NCI-H1694 treated with DMSO at 0.1 percent for 48 hours (cell line): ENCODE measurements around the gene DDX31.
"Not testable (repeated sequence)": the region's sequence is repeated elsewhere in the genome, so short reads cannot be mapped to it uniquely, and the experiment has no call there.

Experiments
- DNase-seq: peaks from one replicate; lab custom pipeline; 2025; lab: John Stamatoyannopoulos, UW

DDX31 gene

GRCh38 chr9:132669698-132670456 lies at the start of gene DDX31:
TSS of gene DDX31 (minus strand) at chr9:132669983. CDS start at chr9:132669934, 49 bp downstream.
- peak; percentile 44 for DNase-seq

- not testable (repeated sequence) for DNase-seq
Observed at GRCh38 chr9:132718381-132718928, 48.7 kb upstream of the DDX31 start.

GRCh38 chr9:132717326-132717945 lies 47.7 kb upstream of the DDX31 start:
- DNase-seq, result no peak

- no peak for DNase-seq
Observed at GRCh38 chr9:132716007-132716406, 46.2 kb upstream of the DDX31 start.

GRCh38 chr9:132712753-132713152 lies 43.0 kb upstream of the DDX31 start:
- DNase-seq, result no peak

GRCh38 chr9:132711846-132712245 lies 42.1 kb upstream of the DDX31 start:
- DNase-seq, result no peak

- DNase-seq, result not testable (repeated sequence)
Observed at GRCh38 chr9:132711152-132711551, 41.4 kb upstream of the DDX31 start.

GRCh38 chr9:132710333-132710732 lies 40.5 kb upstream of the DDX31 start:
- DNase-seq, result no peak

GRCh38 chr9:132708769-132709430 lies 39.1 kb upstream of the DDX31 start:
- no peak for DNase-seq

GRCh38 chr9:132708239-132708638 lies 38.5 kb upstream of the DDX31 start:
- DNase-seq, result no peak

- no peak for DNase-seq
Observed at GRCh38 chr9:132703336-132703735, 33.6 kb upstream of the DDX31 start.

- no peak for DNase-seq
Observed at GRCh38 chr9:132702254-132702653, 32.5 kb upstream of the DDX31 start.

- DNase-seq, result peak; percentile 6
Observed at GRCh38 chr9:132699956-132700355, 30.2 kb upstream of the DDX31 start.

GRCh38 chr9:132698989-132699388 lies 29.2 kb upstream of the DDX31 start:
- no peak for DNase-seq

- DNase-seq, result no peak
Observed at GRCh38 chr9:132697230-132697629, 27.4 kb upstream of the DDX31 start.

- no peak for DNase-seq
Observed at GRCh38 chr9:132694144-132694543, 24.4 kb upstream of the DDX31 start.

- DNase-seq, result no peak
Observed at GRCh38 chr9:132690696-132691095, 20.9 kb upstream of the DDX31 start.

- DNase-seq, result no peak
Observed at GRCh38 chr9:132683873-132684272, 14.1 kb upstream of the DDX31 start.

GRCh38 chr9:132681561-132681960 lies 11.8 kb upstream of the DDX31 start:
- DNase-seq, result no peak

GRCh38 chr9:132679946-132680625 lies 10.3 kb upstream of the DDX31 start:
- DNase-seq, result no peak

GRCh38 chr9:132677976-132678375 lies 8.2 kb upstream of the DDX31 start:
- DNase-seq, result no peak

- no peak for DNase-seq
Observed at GRCh38 chr9:132674485-132674884, 4.7 kb upstream of the DDX31 start.
